Endothelial cell of umbilical vein (primary cell): ENCODE data around the gene SNPH. TPM values are rescaled to one million over a fixed set of nuclear protein-coding genes. Genes with fewer than 3 reads are reported as not detected.

Source experiments
- BruUV-seq: library from RNA; stranded (reverse); fragments of 400-500 nt; replicated peaks from 2 replicates; lab custom pipeline; 2021; lab: Mats Ljungman, UMichigan
- CTCF ChIA-PET: fragments of 300-600, 350-600 bp; sonication (Branson Sonifier 250); formaldehyde crosslinking; loops from one replicate; lab custom pipeline; 2021; ENCODE audit warnings: antibody characterized with exemption, inconsistent platforms; lab: Charles Lee
- POLR2A ChIA-PET: fragments of 300-600, 350-600 bp; sonication (Branson Sonifier 250); formaldehyde crosslinking; loops from one replicate; lab custom pipeline; 2021; ENCODE audit warnings: antibody characterized with exemption, inconsistent platforms; lab: Charles Lee
- DNase-seq: peaks from one replicate; pipeline ENCODE4 v3.0.0-alpha.2; 2011; ENCODE audit warnings: low read depth, low spot score
- FAIRE-seq: peaks from 2 replicates; lab custom pipeline; 2011; peaks lifted over from hg19 to GRCh38; lab: Jason Lieb, UNC
- H2AFZ ChIP-seq: 2 replicates; pipeline ENCODE4 v1.6.0; 2012; ENCODE audit warnings: low read depth, low read length, control low read depth, inconsistent platforms
- H3K27ac ChIP-seq: 2 replicates; pipeline ENCODE4 v1.5.1; 2011; ENCODE audit warnings: low read depth, mild to moderate bottlenecking, control low read depth, low read length, moderate library complexity; ENCODE audit not compliant: insufficient read depth
- H3K27me3 ChIP-seq, 2 experiments: 2 replicates each; pipeline versions ENCODE4 v1.6.0 to v1.6.1; 2011; ENCODE audit warnings: low read length in 2 of 2, mixed read lengths in 1 of 2; ENCODE audit not compliant: control insufficient read depth in 2 of 2, insufficient read depth in 2 of 2
- H3K36me3 ChIP-seq, 2 experiments: 2 replicates in 1 of 2; 3 replicates in 1 of 2; pipeline ENCODE4 v1.5.1; 2011; ENCODE audit warnings: low read length in 2 of 2, mild to moderate bottlenecking in 1 of 2, moderate library complexity in 1 of 2; ENCODE audit not compliant: control insufficient read depth in 2 of 2, insufficient read depth in 2 of 2; ENCODE audit errors: extremely low read depth in 1 of 2
- H3K4me1 ChIP-seq: 3 replicates; pipeline ENCODE4 v1.5.1; 2011; ENCODE audit warnings: mild to moderate bottlenecking, low read length; ENCODE audit not compliant: control insufficient read depth, insufficient read depth; ENCODE audit errors: extremely low read depth
- H3K4me2 ChIP-seq: 2 replicates; pipeline ENCODE4 v1.6.1; 2011; ENCODE audit warnings: low read length, control low read depth, mixed read lengths; ENCODE audit not compliant: insufficient read depth
- H3K4me3 ChIP-seq, 3 experiments: fragments of 200-600 bp in 1 of 3; sonication (generic), shearing (Covaris generic) in 1 of 3; replicated peaks in 1 of 3; 2 replicates each; pipeline ENCODE4 v1.5.1; 2011 to 2016; ENCODE audit warnings: control low read depth in 3 of 3, low read length in 3 of 3, mild to moderate bottlenecking in 2 of 3, inconsistent platforms in 1 of 3, low read depth in 1 of 3, moderate library complexity in 1 of 3; ENCODE audit not compliant: insufficient read depth in 1 of 3
- H3K79me2 ChIP-seq: 2 replicates; pipeline ENCODE4 v1.6.0; 2012; ENCODE audit warnings: low read length, inconsistent platforms; ENCODE audit not compliant: control insufficient read depth, insufficient read depth
- H3K9ac ChIP-seq: replicated peaks from 2 replicates; pipeline ENCODE3; 2011; ENCODE audit warnings: low read length, control low read depth; ENCODE audit not compliant: insufficient read depth; ENCODE audit errors: extremely low read depth
- H3K9me1 ChIP-seq: replicated peaks from 3 replicates; pipeline ENCODE4 v1.6.0; 2011; ENCODE audit warnings: mild to moderate bottlenecking, low read length; ENCODE audit not compliant: control insufficient read depth, insufficient read depth; ENCODE audit errors: extremely low read depth
- H3K9me3 ChIP-seq: replicated peaks from 2 replicates; pipeline ENCODE4 v1.5.1; 2012; ENCODE audit warnings: low read length, inconsistent platforms; ENCODE audit not compliant: control insufficient read depth, insufficient read depth
- H4K20me1 ChIP-seq: replicated peaks from 2 replicates; pipeline ENCODE3; 2011; ENCODE audit warnings: mild to moderate bottlenecking, low read length; ENCODE audit not compliant: control insufficient read depth, insufficient read depth; ENCODE audit errors: extremely low read depth
- CTCF ChIP-seq, 2 donors: IDR thresholded peaks; 1 replicate in 1 of 2; 2 replicates in 1 of 2; pipeline ENCODE4 v1.5.1; 2011; ENCODE audit warnings: low read length in 2 of 2, mild to moderate bottlenecking in 2 of 2, moderate library complexity in 2 of 2, control low read depth in 1 of 2, inconsistent platforms in 1 of 2, low read depth in 1 of 2; ENCODE audit not compliant: insufficient read depth in 1 of 2; ENCODE audit errors: extremely low read depth in 1 of 2
- EZH2 ChIP-seq: IDR thresholded peaks from 2 replicates; pipeline ENCODE4 v1.6.1; 2012; ENCODE audit warnings: borderline replicate concordance, low read depth, mild to moderate bottlenecking, moderate library complexity, low read length, inconsistent platforms; ENCODE audit not compliant: severe bottlenecking
- FOS ChIP-seq: IDR thresholded peaks from 2 replicates; pipeline ENCODE4 v1.6.1; 2011; ENCODE audit warnings: mild to moderate bottlenecking, low read length, moderate library complexity, borderline replicate concordance; ENCODE audit not compliant: insufficient read depth
- JUN ChIP-seq: IDR thresholded peaks from 2 replicates; pipeline ENCODE4 v1.6.1; 2011; ENCODE audit warnings: borderline replicate concordance, low read depth; ENCODE audit not compliant: insufficient read length, insufficient read depth
- MAX ChIP-seq: IDR thresholded peaks from 2 replicates; pipeline ENCODE4 v1.6.1; 2011; ENCODE audit not compliant: insufficient read depth, insufficient read length
- MYC ChIP-seq: IDR thresholded peaks from one replicate; pipeline ENCODE4 v1.6.1; 2011; ENCODE audit warnings: mild to moderate bottlenecking, low read depth, low read length
- POLR2AphosphoS5 ChIP-seq: IDR thresholded peaks from 2 replicates; pipeline ENCODE4 v1.6.1; 2012; ENCODE audit warnings: low read depth, mild to moderate bottlenecking, control low read depth, low read length, moderate library complexity; ENCODE audit not compliant: insufficient read depth
- dilution Hi-C: fragments of 300-500 bp; cut with MboI; formaldehyde crosslinking; loops from one replicate; pipeline ENCODE4 v1.15.0; 2019; ENCODE audit warnings: low sequenced_read_pairs; ENCODE audit not compliant: extremely low pct_ligation_motif_present
- intact Hi-C: fragments of 100-400 bp; cut with micrococcal nuclease; formaldehyde crosslinking; loops from one replicate; pipeline ENCODE4 v1.10.0; 2022
- polyA plus RNA-seq, 4 experiments: library from polyadenylated mRNA; depleted of rRNA in 3 of 4; stranded (reverse) in 3 of 4; unstranded in 1 of 4; fragments of >200 nt; gene quantifications; 2 replicates each; pipeline versions ENCODE4 v1.2.1 to v1.2.3, GENCODE V29; 2011 to 2012; ENCODE audit warnings: missing spikeins in 1 of 4
- total RNA-seq: library from RNA; stranded (reverse); gene quantifications from 2 replicates; pipeline ENCODE4 v1.2.3, GENCODE V29; 2021

Gene SNPH
- total and polyA plus RNA-seq, 2 donors (not counting 3 experiments of a cell fraction or from before 2014, with no cell fraction given), result 2.3 to 5.5 TPM

GRCh38 chr20:1320016-1320415 lies 53.9 kb downstream of the SNPH start:
- ChIA-PET CTCF (interaction anchor here (1.4 kb wide), 1 partner anchor 183 kb away, joined by 5 read pairs; no protein-coding TSS in a partner anchor), POLR2A (no interaction called here)
- peaks cover 32% of the 10 kb centered on the region for H3K4me1 ChIP-seq
- no peaks in the 10 kb centered on the region for H3K79me2 ChIP-seq
- no peak for FAIRE-seq
- no peaks in the 10 kb centered on the region for H3K27me3 ChIP-seq
- H3K9me3 ChIP-seq, result no peaks in the 10 kb centered on the region
- H3K9me1 ChIP-seq, result no peaks in the 10 kb centered on the region
- H3K36me3 ChIP-seq, result no peaks in the 10 kb centered on the region
- H3K9ac ChIP-seq, result no peak overlapping the region
- H4K20me1 ChIP-seq, result no peaks in the 10 kb centered on the region
- no peak overlapping the region for H3K4me3 ChIP-seq
- dilution Hi-C loops, result loop anchor here (25.0 kb wide), 1 partner anchor 117 kb away; no protein-coding TSS in a partner anchor
- BruUV-seq, result no TSS peak
- no peak for TF ChIP-seq MAX
- TF ChIP-seq JUN, result no peak
- no peak for TF ChIP-seq POLR2AphosphoS5
- TF ChIP-seq FOS, result no peak
- TF ChIP-seq CTCF (IDR thresholded peaks at IDR 0.05; ENCODE audit: extremely low read depth in 1 of 2, insufficient read depth in 1 of 2, low read depth in 1 of 2, low read length in 2 of 2), result no peak
- no peak for TF ChIP-seq EZH2
- TF ChIP-seq MYC, result no peak
- no peak overlapping the region for H2AFZ ChIP-seq
- intact Hi-C loops, result loop anchor here (5.0 kb wide), 1 partner anchor 93 kb away; the partner anchor contains the start of gene RAD21L1
- H3K4me2 ChIP-seq, result no peak overlapping the region
- no peak overlapping the region for H3K27ac ChIP-seq
- DNase-seq, result no peak
